Activated CD8-positive, alpha-beta memory T cell treated with anti-CD3 and anti-CD28 coated beads, Interleukin-2, amount 10 ng/mL, durations not matched to agents 7 days and 5 days (primary cell): Measurements from ENCODE around the gene IVNS1ABP. TPM values are rescaled to one million over a fixed set of nuclear protein-coding genes. Genes with fewer than 3 reads are reported as not detected.

Experiments
- ATAC-seq: fragments of 150-1000 bp; cut with Tn5 transposase; one replicate; pipeline ENCODE4 v1.10.0; 2021; ENCODE audit warnings: moderate library complexity
- CTCF ChIA-PET: fragments of 350-600 bp; sonication (Branson Sonifier 250); formaldehyde crosslinking; loops from one replicate; lab custom pipeline; 2021; ENCODE audit warnings: antibody characterized with exemption; lab: Charles Lee
- DNase-seq: peaks from one replicate; pipeline ENCODE4 v3.0.0-alpha.2; 2020
- H3K27ac Mint-ChIP-seq: one replicate; pipeline ENCODE4 v1.8.0; 2021; ENCODE audit warnings: mild to moderate bottlenecking, mixed read lengths
- H3K27me3 Mint-ChIP-seq: one replicate; pipeline ENCODE4 v1.8.0; 2021; ENCODE audit warnings: mixed read lengths
- H3K36me3 Mint-ChIP-seq: one replicate; pipeline ENCODE4 v1.8.0; 2021; ENCODE audit warnings: mild to moderate bottlenecking, mixed read lengths
- H3K4me1 Mint-ChIP-seq: one replicate; pipeline ENCODE4 v1.8.0; 2021; ENCODE audit warnings: mixed read lengths
- H3K4me3 Mint-ChIP-seq: one replicate; pipeline ENCODE4 v1.8.0; 2021; ENCODE audit warnings: mild to moderate bottlenecking, moderate library complexity, mixed read lengths
- H3K9me3 Mint-ChIP-seq: one replicate; pipeline ENCODE4 v1.8.0; 2022; ENCODE audit warnings: low read depth, mixed read lengths
- total RNA-seq, 2 experiments: library from RNA; stranded (reverse); gene quantifications; one replicate each; pipeline ENCODE4 v1.2.3, GENCODE V29; 2021

Gene IVNS1ABP
- total RNA-seq, 2 experiments from 2014 or later, result 251 to 509 TPM

GRCh38 chr1:185284116-185284515 lies 32.9 kb downstream of the IVNS1ABP start:
- H3K27me3 Mint-ChIP-seq, result no peaks in the 10 kb centered on the region
- no peak for ATAC-seq
- no peak overlapping the region for H3K27ac Mint-ChIP-seq
- DNase-seq, result no peak
- CTCF ChIA-PET, result no interaction called here
- H3K9me3 Mint-ChIP-seq, result no peaks in the 10 kb centered on the region
- H3K4me3 Mint-ChIP-seq, result no peak overlapping the region
- H3K4me1 Mint-ChIP-seq, result peaks cover 22% of the 10 kb centered on the region
- peaks cover 9% of the 10 kb centered on the region for H3K36me3 Mint-ChIP-seq

GRCh38 chr1:185281245-185281644 lies 35.8 kb downstream of the IVNS1ABP start:
- DNase-seq (no peak), ATAC-seq (peak; percentile 66)
- peak overlapping the region; percentile 63 for H3K27ac Mint-ChIP-seq
- peaks cover 8% of the 10 kb centered on the region for H3K36me3 Mint-ChIP-seq
- no peaks in the 10 kb centered on the region for H3K27me3 Mint-ChIP-seq
- CTCF ChIA-PET, result interaction anchor here (1.0 to 1.3 kb wide), 2 partner anchors 111 to 400 kb away, joined by 3 read pairs; no protein-coding TSS in a partner anchor
- H3K4me3 Mint-ChIP-seq, result no peak overlapping the region
- no peaks in the 10 kb centered on the region for H3K9me3 Mint-ChIP-seq
- H3K4me1 Mint-ChIP-seq, result peaks cover 15% of the 10 kb centered on the region

GRCh38 chr1:185280589-185280988 lies 36.5 kb downstream of the IVNS1ABP start:
- H3K27me3 Mint-ChIP-seq, result no peaks in the 10 kb centered on the region
- H3K36me3 Mint-ChIP-seq, result peaks cover 8% of the 10 kb centered on the region
- ATAC-seq, result no peak
- no peak overlapping the region for H3K4me3 Mint-ChIP-seq
- H3K4me1 Mint-ChIP-seq, result peaks cover 15% of the 10 kb centered on the region
- DNase-seq, result no peak
- CTCF ChIA-PET, result no interaction called here
- no peaks in the 10 kb centered on the region for H3K9me3 Mint-ChIP-seq
- H3K27ac Mint-ChIP-seq, result no peak overlapping the region

- CTCF ChIA-PET, result no interaction called here
- H3K27me3 Mint-ChIP-seq, result no peaks in the 10 kb centered on the region
- ATAC-seq (no peak), DNase-seq (no peak)
- H3K4me1 Mint-ChIP-seq, result peaks cover 15% of the 10 kb centered on the region
- no peak overlapping the region for H3K27ac Mint-ChIP-seq
- H3K4me3 Mint-ChIP-seq, result no peak overlapping the region
- peaks cover 8% of the 10 kb centered on the region for H3K36me3 Mint-ChIP-seq
- H3K9me3 Mint-ChIP-seq, result no peaks in the 10 kb centered on the region
Measured at GRCh38 chr1:185279571-185279970, 37.5 kb downstream of the IVNS1ABP start.

- H3K36me3 Mint-ChIP-seq, result no peaks in the 10 kb centered on the region
- H3K27me3 Mint-ChIP-seq, result no peaks in the 10 kb centered on the region
- no peaks in the 10 kb centered on the region for H3K9me3 Mint-ChIP-seq
- H3K4me3 Mint-ChIP-seq, result no peak overlapping the region
- no peak overlapping the region for H3K27ac Mint-ChIP-seq
- DNase-seq (no peak), ATAC-seq (no peak)
- no peaks in the 10 kb centered on the region for H3K4me1 Mint-ChIP-seq
- CTCF ChIA-PET, result no interaction called here
Measured at GRCh38 chr1:185271921-185272320, 45.1 kb downstream of the IVNS1ABP start.

- Mint-ChIP-seq H3K36me3 (no peaks in the 10 kb centered on the region), H3K4me1 (no peaks in the 10 kb centered on the region), H3K4me3 (no peak overlapping the region), H3K27me3 (no peaks in the 10 kb centered on the region), H3K9me3 (no peaks in the 10 kb centered on the region), H3K27ac (no peak overlapping the region)
- DNase-seq (no peak), ATAC-seq (no peak)
- CTCF ChIA-PET, result no interaction called here
Measured at GRCh38 chr1:185268352-185268751, 48.7 kb downstream of the IVNS1ABP start.

GRCh38 chr1:185267701-185268100 lies 49.3 kb downstream of the IVNS1ABP start:
- no peaks in the 10 kb centered on the region for H3K36me3 Mint-ChIP-seq
- H3K9me3 Mint-ChIP-seq, result no peaks in the 10 kb centered on the region
- DNase-seq (no peak), ATAC-seq (no peak)
- no peak overlapping the region for H3K4me3 Mint-ChIP-seq
- CTCF ChIA-PET, result no interaction called here
- no peak overlapping the region for H3K27ac Mint-ChIP-seq
- H3K4me1 Mint-ChIP-seq, result no peaks in the 10 kb centered on the region
- H3K27me3 Mint-ChIP-seq, result no peaks in the 10 kb centered on the region

GRCh38 chr1:185267301-185267700 lies 49.7 kb downstream of the IVNS1ABP start:
- no peak overlapping the region for H3K27ac Mint-ChIP-seq
- no peaks in the 10 kb centered on the region for H3K4me1 Mint-ChIP-seq
- no peak overlapping the region for H3K4me3 Mint-ChIP-seq
- DNase-seq, result no peak
- H3K36me3 Mint-ChIP-seq, result no peaks in the 10 kb centered on the region
- H3K9me3 Mint-ChIP-seq, result no peaks in the 10 kb centered on the region
- CTCF ChIA-PET, result interaction anchor here (1.2 kb wide), 1 partner anchor 603 kb away, joined by 3 read pairs; no protein-coding TSS in a partner anchor
- ATAC-seq, result no peak
- H3K27me3 Mint-ChIP-seq, result no peaks in the 10 kb centered on the region

- no peaks in the 10 kb centered on the region for H3K36me3 Mint-ChIP-seq
- H3K27me3 Mint-ChIP-seq, result no peaks in the 10 kb centered on the region
- no peaks in the 10 kb centered on the region for H3K4me1 Mint-ChIP-seq
- H3K27ac Mint-ChIP-seq, result no peak overlapping the region
- CTCF ChIA-PET, result interaction anchor here (1.6 kb wide), 1 partner anchor 95 kb away, joined by 4 read pairs; no protein-coding TSS in a partner anchor
- H3K9me3 Mint-ChIP-seq, result no peaks in the 10 kb centered on the region
- DNase-seq (no peak), ATAC-seq (no peak)
- H3K4me3 Mint-ChIP-seq, result no peak overlapping the region
Measured at GRCh38 chr1:185265314-185265713, 51.7 kb downstream of the IVNS1ABP start.

- CTCF ChIA-PET, result no interaction called here
Measured at GRCh38 chr1:185263780-185264179, 53.3 kb downstream of the IVNS1ABP start.

GRCh38 chr1:185263292-185263691 lies 53.8 kb downstream of the IVNS1ABP start:
- no peak for DNase-seq
- ATAC-seq, result no peak
- Mint-ChIP-seq H3K4me1 (no peaks in the 10 kb centered on the region), H3K27me3 (no peaks in the 10 kb centered on the region), H3K36me3 (no peaks in the 10 kb centered on the region), H3K27ac (no peak overlapping the region), H3K4me3 (no peak overlapping the region), H3K9me3 (no peaks in the 10 kb centered on the region)
- CTCF ChIA-PET, result no interaction called here

More at GRCh38 chr1:185263780-185264179, 53.3 kb downstream of the IVNS1ABP start:
- DNase-seq, result no peak
- no peaks in the 10 kb centered on the region for H3K36me3 Mint-ChIP-seq
- no peak for ATAC-seq
- no peaks in the 10 kb centered on the region for H3K27me3 Mint-ChIP-seq
- H3K4me3 Mint-ChIP-seq, result no peak overlapping the region
- no peaks in the 10 kb centered on the region for H3K9me3 Mint-ChIP-seq
- H3K27ac Mint-ChIP-seq, result no peak overlapping the region
- no peaks in the 10 kb centered on the region for H3K4me1 Mint-ChIP-seq

GRCh38 chr1:185262151-185262550 lies 54.9 kb downstream of the IVNS1ABP start:
- CTCF ChIA-PET, result no interaction called here
- DNase-seq (no peak), ATAC-seq (no peak)
- Mint-ChIP-seq H3K36me3 (no peaks in the 10 kb centered on the region), H3K27me3 (no peaks in the 10 kb centered on the region), H3K27ac (no peak overlapping the region), H3K4me3 (no peak overlapping the region), H3K9me3 (no peaks in the 10 kb centered on the region), H3K4me1 (peaks cover 2% of the 10 kb centered on the region)

GRCh38 chr1:185260611-185261010 lies 56.4 kb downstream of the IVNS1ABP start:
- ATAC-seq, result no peak
- peaks cover 4% of the 10 kb centered on the region for H3K4me1 Mint-ChIP-seq
- DNase-seq, result no peak
- H3K36me3 Mint-ChIP-seq, result no peaks in the 10 kb centered on the region
- H3K27ac Mint-ChIP-seq, result no peak overlapping the region
- no peaks in the 10 kb centered on the region for H3K27me3 Mint-ChIP-seq
- no peaks in the 10 kb centered on the region for H3K9me3 Mint-ChIP-seq
- no peak overlapping the region for H3K4me3 Mint-ChIP-seq
- CTCF ChIA-PET, result no interaction called here

- Mint-ChIP-seq H3K9me3 (no peaks in the 10 kb centered on the region), H3K27me3 (no peaks in the 10 kb centered on the region), H3K4me3 (no peak overlapping the region), H3K27ac (no peak overlapping the region), H3K36me3 (peaks cover 1% of the 10 kb centered on the region), H3K4me1 (peaks cover 4% of the 10 kb centered on the region)
- DNase-seq (no peak), ATAC-seq (no peak)
- CTCF ChIA-PET, result no interaction called here
Measured at GRCh38 chr1:185258676-185259075, 58.4 kb downstream of the IVNS1ABP start.

GRCh38 chr1:185257950-185258208 lies 59.2 kb downstream of the IVNS1ABP start:
- peaks cover 1% of the 10 kb centered on the region for H3K36me3 Mint-ChIP-seq
- no peak overlapping the region for H3K27ac Mint-ChIP-seq
- H3K9me3 Mint-ChIP-seq, result no peaks in the 10 kb centered on the region
- no peak overlapping the region for H3K4me3 Mint-ChIP-seq
- ATAC-seq, result no peak
- H3K27me3 Mint-ChIP-seq, result no peaks in the 10 kb centered on the region
- DNase-seq, result no peak
- H3K4me1 Mint-ChIP-seq, result peaks cover 4% of the 10 kb centered on the region
- CTCF ChIA-PET, result no interaction called here
